ENCODE data around the gene CRTAP.

DNA sequence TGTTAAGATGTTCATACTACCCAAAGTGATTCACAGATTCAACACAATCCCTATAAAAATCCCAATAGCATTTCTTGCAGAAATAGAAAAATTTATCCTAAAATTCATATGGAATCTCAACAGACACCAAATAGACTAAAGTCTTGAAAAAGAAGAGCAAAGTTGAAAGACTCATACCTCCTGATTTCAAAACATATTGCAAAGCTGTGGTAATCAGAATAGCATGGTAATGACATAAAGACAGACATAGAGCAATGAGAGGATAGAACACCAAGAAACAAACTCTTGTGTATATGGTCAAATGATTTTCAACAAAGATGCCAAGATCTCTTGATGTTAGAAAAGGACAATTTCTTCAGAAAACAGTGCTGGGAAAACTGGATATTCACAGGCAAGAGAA lies 25.1 kb upstream of the CRTAP start:
- no peak for TF ChIP-seq POLR2A (IDR thresholded peaks at IDR 0.05)
- TF ChIP-seq, protein P1, sequence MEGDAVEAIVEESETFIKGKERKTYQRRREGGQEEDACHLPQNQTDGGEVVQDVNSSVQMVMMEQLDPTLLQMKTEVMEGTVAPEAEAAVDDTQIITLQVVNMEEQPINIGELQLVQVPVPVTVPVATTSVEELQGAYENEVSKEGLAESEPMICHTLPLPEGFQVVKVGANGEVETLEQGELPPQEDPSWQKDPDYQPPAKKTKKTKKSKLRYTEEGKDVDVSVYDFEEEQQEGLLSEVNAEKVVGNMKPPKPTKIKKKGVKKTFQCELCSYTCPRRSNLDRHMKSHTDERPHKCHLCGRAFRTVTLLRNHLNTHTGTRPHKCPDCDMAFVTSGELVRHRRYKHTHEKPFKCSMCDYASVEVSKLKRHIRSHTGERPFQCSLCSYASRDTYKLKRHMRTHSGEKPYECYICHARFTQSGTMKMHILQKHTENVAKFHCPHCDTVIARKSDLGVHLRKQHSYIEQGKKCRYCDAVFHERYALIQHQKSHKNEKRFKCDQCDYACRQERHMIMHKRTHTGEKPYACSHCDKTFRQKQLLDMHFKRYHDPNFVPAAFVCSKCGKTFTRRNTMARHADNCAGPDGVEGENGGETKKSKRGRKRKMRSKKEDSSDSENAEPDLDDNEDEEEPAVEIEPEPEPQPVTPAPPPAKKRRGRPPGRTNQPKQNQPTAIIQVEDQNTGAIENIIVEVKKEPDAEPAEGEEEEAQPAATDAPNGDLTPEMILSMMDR (IDR thresholded peaks at IDR 0.05), result no peak
- no peak for TF ChIP-seq POLR2AphosphoS5 (IDR thresholded peaks at IDR 0.05)
